AG04450 (cell line): ENCODE results near the gene GPLD1. TPM values are rescaled to one million over a fixed set of nuclear protein-coding genes. Genes with fewer than 3 reads are reported as not detected.
A peak's percentile ranks its signal among the peaks of the same experiment; 100 is the strongest.
"Not testable (repeated sequence)": the region's sequence is repeated elsewhere in the genome, so short reads cannot be mapped to it uniquely, and the experiment has no call there.

ENCODE experiments used
- CTCF ChIA-PET: fragments of 300-600, 350-600 bp; formaldehyde crosslinking; extraction: SDS; loops from one replicate; lab custom pipeline; 2022; ENCODE audit warnings: antibody characterized with exemption, inconsistent platforms; lab: Charles Lee
- POLR2A ChIA-PET: fragments of 350-600 bp; formaldehyde crosslinking; extraction: SDS; loops from one replicate; lab custom pipeline; 2021; ENCODE audit warnings: antibody characterized with exemption, inconsistent platforms; lab: Yijun Ruan, JAX
- DNase-seq: peaks from one replicate; pipeline ENCODE4 v3.0.0-alpha.2; 2011; ENCODE audit warnings: low read depth, low spot score
- H3K27ac ChIP-seq: one replicate; pipeline ENCODE4 v1.5.1; 2012; ENCODE audit warnings: low read depth, low read length, control low read depth
- H3K27me3 ChIP-seq: one replicate; pipeline ENCODE4 v1.6.0; 2012; ENCODE audit warnings: low read length; ENCODE audit not compliant: control insufficient read depth, insufficient read depth
- H3K4me3 ChIP-seq: 2 replicates; pipeline ENCODE4 v1.5.1; 2011; ENCODE audit warnings: mild to moderate bottlenecking, low read depth, low read length, control low read depth
- H3K9me3 ChIP-seq: 2 replicates; pipeline ENCODE4 v1.5.1; 2012; ENCODE audit warnings: low read length; ENCODE audit not compliant: control insufficient read depth, insufficient read depth
- polyA plus RNA-seq: library from polyadenylated mRNA; depleted of rRNA; stranded (reverse); fragments of >200 nt; gene quantifications from 2 replicates; pipeline ENCODE4 v1.2.3, GENCODE V29; 2011
- TF ChIP-seq, protein P1 (sequence below): IDR thresholded peaks from 2 replicates; pipeline ENCODE4 v1.5.1; 2011; ENCODE audit warnings: low read depth, low read length, control low read depth, inconsistent platforms

GPLD1 gene
- polyA plus RNA-seq, 1 experiment: 0.04 TPM

GRCh38 chr6:24522228-24523176 lies 33.1 kb upstream of the GPLD1 start:
- TF ChIP-seq, protein P1, sequence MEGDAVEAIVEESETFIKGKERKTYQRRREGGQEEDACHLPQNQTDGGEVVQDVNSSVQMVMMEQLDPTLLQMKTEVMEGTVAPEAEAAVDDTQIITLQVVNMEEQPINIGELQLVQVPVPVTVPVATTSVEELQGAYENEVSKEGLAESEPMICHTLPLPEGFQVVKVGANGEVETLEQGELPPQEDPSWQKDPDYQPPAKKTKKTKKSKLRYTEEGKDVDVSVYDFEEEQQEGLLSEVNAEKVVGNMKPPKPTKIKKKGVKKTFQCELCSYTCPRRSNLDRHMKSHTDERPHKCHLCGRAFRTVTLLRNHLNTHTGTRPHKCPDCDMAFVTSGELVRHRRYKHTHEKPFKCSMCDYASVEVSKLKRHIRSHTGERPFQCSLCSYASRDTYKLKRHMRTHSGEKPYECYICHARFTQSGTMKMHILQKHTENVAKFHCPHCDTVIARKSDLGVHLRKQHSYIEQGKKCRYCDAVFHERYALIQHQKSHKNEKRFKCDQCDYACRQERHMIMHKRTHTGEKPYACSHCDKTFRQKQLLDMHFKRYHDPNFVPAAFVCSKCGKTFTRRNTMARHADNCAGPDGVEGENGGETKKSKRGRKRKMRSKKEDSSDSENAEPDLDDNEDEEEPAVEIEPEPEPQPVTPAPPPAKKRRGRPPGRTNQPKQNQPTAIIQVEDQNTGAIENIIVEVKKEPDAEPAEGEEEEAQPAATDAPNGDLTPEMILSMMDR: no peak
- CTCF ChIA-PET: interaction anchor here (0.7 to 1.7 kb wide), 3 partner anchors 53 to 168 kb away, joined by 3 to 6 read pairs (median 4); no protein-coding TSS in a partner anchor
- POLR2A ChIA-PET: interaction anchor here (0.6 kb wide), 1 partner anchor 28 kb away, joined by 6 read pairs; the partner anchor contains the start of gene ALDH5A1
- no peaks in the 10 kb centered on the region for H3K9me3 ChIP-seq
- H3K27ac ChIP-seq: no peak overlapping the region
- H3K4me3 ChIP-seq: no peak overlapping the region
- no peaks in the 10 kb centered on the region for H3K27me3 ChIP-seq
- DNase-seq: no peak

- Histone ChIP-seq H3K27me3 (no peaks in the 10 kb centered on the region), H3K9me3 (no peaks in the 10 kb centered on the region), H3K27ac (no peak overlapping the region), H3K4me3 (no peak overlapping the region)
- TF ChIP-seq, protein P1: peak; percentile 72
- no peak for DNase-seq
- POLR2A ChIA-PET: no interaction called here
- CTCF ChIA-PET: interaction anchor here (0.6 to 2.3 kb wide), 19 partner anchors 10 to 247 kb away, joined by 3 to 17 read pairs (median 5); partner anchors contain the start of gene ALDH5A1
These were observed 31.7 kb upstream of the GPLD1 start for GRCh38 chr6:24520929-24521546.

GRCh38 chr6:24517659-24518543 lies 28.5 kb upstream of the GPLD1 start:
- H3K9me3 ChIP-seq: no peaks in the 10 kb centered on the region
- H3K27me3 ChIP-seq: no peaks in the 10 kb centered on the region
- CTCF ChIA-PET: interaction anchor here (1.1 kb wide), 1 partner anchor 87 kb away, joined by 3 read pairs; no protein-coding TSS in a partner anchor
- POLR2A ChIA-PET: no interaction called here
- DNase-seq: no peak
- TF ChIP-seq, protein P1: no peak
- no peak overlapping the region for H3K4me3 ChIP-seq
- H3K27ac ChIP-seq: no peak overlapping the region

DNA sequence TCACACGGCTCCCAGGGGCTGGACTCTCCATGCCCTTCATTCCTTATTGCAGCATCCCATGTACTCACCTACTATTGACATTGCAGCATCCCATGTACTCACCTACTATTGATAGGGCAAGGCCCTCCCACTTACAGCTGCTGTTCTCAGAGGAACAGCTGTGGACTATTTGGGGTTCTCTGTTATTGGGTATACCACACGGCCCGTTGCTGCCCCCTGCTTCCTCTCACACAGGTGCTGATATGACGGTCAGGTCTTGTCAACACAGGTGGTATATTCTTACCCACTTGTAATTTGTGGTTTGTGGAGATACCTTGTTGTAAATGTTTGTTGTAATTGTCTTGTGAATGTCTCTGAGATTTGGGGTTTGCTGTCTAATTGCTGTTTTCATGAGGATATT lies 24.2 kb upstream of the GPLD1 start:
- no peak for DNase-seq
- CTCF ChIA-PET: no interaction called here
- TF ChIP-seq, protein P1: no peak
- POLR2A ChIA-PET: no interaction called here
- no peak overlapping the region for H3K4me3 ChIP-seq
- H3K9me3 ChIP-seq: no peaks in the 10 kb centered on the region
- H3K27me3 ChIP-seq: no peaks in the 10 kb centered on the region
- no peak overlapping the region for H3K27ac ChIP-seq

GRCh38 chr6:24511976-24512375 lies 22.6 kb upstream of the GPLD1 start:
- H3K27ac ChIP-seq, DNase-seq, H3K9me3 ChIP-seq, H3K27me3 ChIP-seq, POLR2A ChIA-PET, H3K4me3 ChIP-seq: not testable (repeated sequence)
- CTCF ChIA-PET: interaction anchor here (1.5 kb wide), 2 partner anchors 12 kb away, joined by 3 to 6 read pairs; no protein-coding TSS in a partner anchor
